Astrocyte of the cerebellum (primary cell): ENCODE results near the gene CRIP1.

Experiments used
- DNase-seq: peaks from one replicate; pipeline ENCODE4 v3.0.0-alpha.2; 2011; ENCODE audit warnings: low read depth
- H3K4me3 ChIP-seq: 2 replicates; pipeline ENCODE4 v1.5.1; 2011; ENCODE audit warnings: mild to moderate bottlenecking, low read depth, low read length, moderate library complexity
- in situ Hi-C: cut with HindIII; loops from 2 replicates; pipeline ENCODE4 v1.10.0; 2017; ENCODE audit warnings: low sequenced_read_pairs
- TF ChIP-seq, protein P1 (sequence below): IDR thresholded peaks from 2 replicates; pipeline ENCODE4 v1.5.1; 2012; ENCODE audit warnings: low read length, low read depth, moderate library complexity, mild to moderate bottlenecking; ENCODE audit errors: missing control alignments

The CRIP1 gene

DNA sequence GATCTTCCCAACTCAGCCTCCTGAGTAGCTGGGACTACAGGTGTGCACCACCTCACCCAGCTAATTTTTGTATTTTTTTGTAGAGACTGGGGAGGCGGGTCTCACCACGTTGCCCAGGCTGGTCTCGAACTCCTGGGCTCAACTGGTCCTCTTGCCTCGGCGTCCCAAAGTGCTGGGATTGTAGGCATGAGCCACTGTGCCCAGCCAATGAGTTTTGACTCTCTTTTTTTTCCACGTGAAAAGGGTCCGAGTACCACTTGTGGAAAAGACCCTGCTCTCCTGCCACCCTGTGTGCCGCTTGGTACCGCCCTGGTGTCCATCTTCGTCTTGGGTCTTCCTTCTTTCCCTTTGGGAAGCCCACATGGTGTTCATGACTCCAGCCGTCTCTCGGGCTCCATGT is 21.9 kb downstream of the CRIP1 start:
- DNase-seq = no peak
- TF ChIP-seq, protein P1, sequence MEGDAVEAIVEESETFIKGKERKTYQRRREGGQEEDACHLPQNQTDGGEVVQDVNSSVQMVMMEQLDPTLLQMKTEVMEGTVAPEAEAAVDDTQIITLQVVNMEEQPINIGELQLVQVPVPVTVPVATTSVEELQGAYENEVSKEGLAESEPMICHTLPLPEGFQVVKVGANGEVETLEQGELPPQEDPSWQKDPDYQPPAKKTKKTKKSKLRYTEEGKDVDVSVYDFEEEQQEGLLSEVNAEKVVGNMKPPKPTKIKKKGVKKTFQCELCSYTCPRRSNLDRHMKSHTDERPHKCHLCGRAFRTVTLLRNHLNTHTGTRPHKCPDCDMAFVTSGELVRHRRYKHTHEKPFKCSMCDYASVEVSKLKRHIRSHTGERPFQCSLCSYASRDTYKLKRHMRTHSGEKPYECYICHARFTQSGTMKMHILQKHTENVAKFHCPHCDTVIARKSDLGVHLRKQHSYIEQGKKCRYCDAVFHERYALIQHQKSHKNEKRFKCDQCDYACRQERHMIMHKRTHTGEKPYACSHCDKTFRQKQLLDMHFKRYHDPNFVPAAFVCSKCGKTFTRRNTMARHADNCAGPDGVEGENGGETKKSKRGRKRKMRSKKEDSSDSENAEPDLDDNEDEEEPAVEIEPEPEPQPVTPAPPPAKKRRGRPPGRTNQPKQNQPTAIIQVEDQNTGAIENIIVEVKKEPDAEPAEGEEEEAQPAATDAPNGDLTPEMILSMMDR = no peak
- H3K4me3 ChIP-seq = no peak overlapping the region
- in situ Hi-C loops = no loop called here

GRCh38 chr14:105517096-105517495 is 30.4 kb downstream of the CRIP1 start:
- H3K4me3 ChIP-seq = no peak overlapping the region
- in situ Hi-C loops = no loop called here
- TF ChIP-seq, protein P1 = no peak
- DNase-seq = no peak

DNA sequence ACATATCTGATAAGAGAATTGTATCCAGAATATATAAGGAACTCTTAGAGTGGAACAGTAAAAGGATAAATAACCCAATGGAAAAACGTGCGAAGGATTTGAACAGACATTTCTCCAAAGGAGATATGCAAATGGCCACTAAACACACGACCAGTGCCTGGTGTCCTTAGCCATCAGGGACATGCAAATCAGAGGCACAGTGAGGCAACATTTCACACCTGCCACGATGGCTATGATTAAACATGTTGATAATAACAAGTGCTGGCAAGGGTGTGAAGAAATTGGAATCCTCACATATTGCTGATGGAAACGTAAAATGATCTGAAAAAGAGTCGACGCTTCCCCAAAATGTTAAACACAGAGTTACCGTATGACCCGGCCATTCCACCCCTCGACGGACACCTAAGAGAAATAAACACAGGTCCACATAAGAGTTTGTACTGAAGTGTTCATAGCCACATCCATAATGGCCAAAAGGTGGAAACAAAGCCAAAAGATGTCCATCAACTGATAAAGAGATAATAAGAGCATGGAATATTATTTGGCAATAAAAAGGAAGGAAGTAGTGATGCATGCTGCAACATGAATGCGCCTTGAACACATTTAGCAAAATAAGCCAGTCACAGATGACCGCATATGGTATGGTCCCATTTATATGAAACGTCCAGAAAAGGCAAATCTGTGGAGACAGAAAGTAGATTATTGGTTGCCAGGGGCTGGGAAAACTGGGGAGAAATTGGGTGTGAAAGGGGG is 33.4 kb downstream of the CRIP1 start:
- TF ChIP-seq, protein P1 = no peak
- no peak overlapping the region for H3K4me3 ChIP-seq
- in situ Hi-C loops = no loop called here
- DNase-seq = no peak

DNA sequence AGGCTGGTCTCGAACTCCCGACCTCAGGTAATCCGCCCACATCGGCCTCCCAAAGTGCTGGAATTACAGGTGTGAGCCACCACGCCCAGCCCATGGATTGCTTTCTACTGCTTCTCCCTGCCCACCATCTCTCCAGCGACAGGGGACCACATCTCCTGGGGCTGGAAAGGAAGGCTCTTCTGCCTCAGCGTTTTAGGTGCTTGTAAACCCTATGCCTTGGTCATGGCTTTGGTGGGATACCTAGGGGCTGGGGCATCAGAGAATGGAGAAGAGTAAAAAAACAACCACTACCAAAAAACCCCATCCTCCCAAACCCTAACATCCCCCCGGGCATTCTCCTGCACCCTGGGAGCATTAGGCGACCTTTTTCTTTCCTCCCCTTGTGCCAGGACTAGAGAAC is 38.6 kb downstream of the CRIP1 start:
- DNase-seq = no peak
- in situ Hi-C loops = no loop called here
- TF ChIP-seq, protein P1 = no peak
- no peak overlapping the region for H3K4me3 ChIP-seq

- in situ Hi-C loops = no loop called here
- no peak for DNase-seq
- peak within 1 kb of the TSS; percentile 50 for H3K4me3 ChIP-seq
- TF ChIP-seq, protein P1 = no peak
These were observed 39.4 kb downstream of the CRIP1 start, which contains the start of gene TMEM121 for GRCh38 chr14:105525861-105526775. TSS of gene TMEM121 (plus strand) at chr14:105526583. CDS start at chr14:105528835, 2,252 bp downstream.

GRCh38 chr14:105526776-105527380 is 40.2 kb downstream of the CRIP1 start:
- DNase-seq = no peak
- in situ Hi-C loops = no loop called here

More at GRCh38 chr14:105526776-105527380, 40.2 kb downstream of the CRIP1 start:
- H3K4me3 ChIP-seq = peak overlapping the region; percentile 50
- TF ChIP-seq, protein P1 = no peak
